ENCODE data around the gene RFPL1.

The RFPL1 gene

DNA sequence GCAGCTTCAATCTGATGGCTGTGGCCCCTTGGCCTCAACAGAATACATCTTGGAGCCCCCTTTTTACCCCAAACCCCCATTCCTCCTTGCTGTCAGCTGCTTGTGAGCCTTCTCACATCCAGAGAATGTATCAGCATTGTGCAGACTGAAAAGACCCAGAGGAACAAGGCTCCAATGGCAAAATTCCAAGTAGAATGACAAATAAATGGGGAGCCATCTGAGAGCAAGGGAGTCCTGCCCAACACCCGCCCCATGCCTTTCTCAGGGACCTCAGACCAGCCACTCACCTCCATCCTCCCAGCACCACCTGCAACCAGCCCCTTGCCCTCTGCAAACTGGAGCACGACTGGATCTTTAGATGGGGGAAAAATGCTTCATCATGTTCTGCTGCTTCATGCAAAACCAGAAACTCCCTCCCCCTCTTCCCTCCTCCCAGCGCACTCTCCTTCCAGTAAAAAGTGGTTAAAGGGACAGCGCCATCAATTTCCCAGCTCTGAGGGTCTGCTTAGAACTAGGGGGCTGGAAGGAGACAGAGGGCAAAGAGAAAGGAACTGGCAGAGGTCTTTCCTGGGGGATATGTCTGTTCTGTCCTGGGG, 39.4 kb downstream of the RFPL1 start:
- Mint-ChIP-seq H3K36me3 (peaks cover 0 to 6% of the 10 kb centered on the region in 2 donors), H3K9me3 (no peaks in the 10 kb centered on the region), H3K4me3 (no peak overlapping the region), H3K27ac (no peak overlapping the region), H3K4me1 (peaks cover 44 to 67% of the 10 kb centered on the region in 2 donors), H3K27me3 (peaks cover 61 to 91% of the 10 kb centered on the region in 2 donors)
- DNase-seq (no peak), ATAC-seq (replicated peaks) (no peak)

DNA sequence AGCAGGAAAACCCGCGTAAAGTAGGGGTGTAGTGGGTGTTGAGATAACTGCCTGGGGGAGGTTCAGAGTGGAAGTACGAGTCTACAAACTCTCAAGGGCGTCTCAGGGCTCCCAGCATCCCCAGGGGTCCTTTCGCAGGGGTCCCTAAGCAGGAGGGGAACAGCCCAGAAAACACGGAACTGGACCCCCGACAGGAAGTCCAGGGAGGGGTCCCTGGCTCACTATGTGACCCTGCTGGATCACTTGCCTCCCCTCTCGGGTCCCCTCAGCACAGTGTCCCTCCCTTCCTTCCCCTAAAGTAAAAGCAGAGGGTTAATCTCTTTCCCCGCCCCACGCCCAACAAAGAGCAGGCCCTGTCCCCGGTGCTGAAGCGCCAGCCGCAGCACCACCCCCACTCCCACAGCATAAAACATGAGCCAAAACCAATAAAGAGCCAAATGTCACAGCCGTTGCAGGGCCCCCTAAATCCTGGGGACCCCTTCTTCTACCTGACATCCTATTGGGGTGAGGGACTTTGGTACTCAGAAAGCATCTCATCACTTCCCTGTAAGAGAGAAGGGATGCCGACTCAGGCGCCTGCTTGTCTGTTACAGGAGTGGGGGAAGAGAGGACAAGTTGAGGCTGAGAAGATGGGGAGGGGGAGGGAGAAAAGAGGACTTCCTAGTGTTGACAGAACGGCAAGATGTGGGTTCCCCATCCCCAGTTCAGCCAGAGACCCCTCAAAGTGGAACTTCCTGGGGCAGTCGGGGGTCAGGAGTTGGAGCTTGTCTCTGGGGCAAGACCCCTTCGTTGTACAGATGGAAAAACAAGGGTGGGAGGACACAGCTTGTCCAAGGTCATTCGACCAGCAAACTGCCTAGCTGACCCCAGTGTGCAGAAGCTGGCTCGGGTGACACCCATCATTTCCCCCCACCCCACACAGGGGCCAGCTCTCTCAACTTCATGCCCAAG, 40.2 kb downstream of the RFPL1 start:
- Mint-ChIP-seq H3K27me3 (peaks cover 67 to 91% of the 10 kb centered on the region in 2 donors), H3K36me3 (peaks cover 0 to 6% of the 10 kb centered on the region in 2 donors), H3K27ac (no peak overlapping the region), H3K4me1 (peaks cover 44 to 60% of the 10 kb centered on the region in 2 donors), H3K9me3 (no peaks in the 10 kb centered on the region), H3K4me3 (peak overlapping the region in 1 of 2 donors; percentile 42)
- DNase-seq (no peak), ATAC-seq (replicated peaks) (no peak)

DNA sequence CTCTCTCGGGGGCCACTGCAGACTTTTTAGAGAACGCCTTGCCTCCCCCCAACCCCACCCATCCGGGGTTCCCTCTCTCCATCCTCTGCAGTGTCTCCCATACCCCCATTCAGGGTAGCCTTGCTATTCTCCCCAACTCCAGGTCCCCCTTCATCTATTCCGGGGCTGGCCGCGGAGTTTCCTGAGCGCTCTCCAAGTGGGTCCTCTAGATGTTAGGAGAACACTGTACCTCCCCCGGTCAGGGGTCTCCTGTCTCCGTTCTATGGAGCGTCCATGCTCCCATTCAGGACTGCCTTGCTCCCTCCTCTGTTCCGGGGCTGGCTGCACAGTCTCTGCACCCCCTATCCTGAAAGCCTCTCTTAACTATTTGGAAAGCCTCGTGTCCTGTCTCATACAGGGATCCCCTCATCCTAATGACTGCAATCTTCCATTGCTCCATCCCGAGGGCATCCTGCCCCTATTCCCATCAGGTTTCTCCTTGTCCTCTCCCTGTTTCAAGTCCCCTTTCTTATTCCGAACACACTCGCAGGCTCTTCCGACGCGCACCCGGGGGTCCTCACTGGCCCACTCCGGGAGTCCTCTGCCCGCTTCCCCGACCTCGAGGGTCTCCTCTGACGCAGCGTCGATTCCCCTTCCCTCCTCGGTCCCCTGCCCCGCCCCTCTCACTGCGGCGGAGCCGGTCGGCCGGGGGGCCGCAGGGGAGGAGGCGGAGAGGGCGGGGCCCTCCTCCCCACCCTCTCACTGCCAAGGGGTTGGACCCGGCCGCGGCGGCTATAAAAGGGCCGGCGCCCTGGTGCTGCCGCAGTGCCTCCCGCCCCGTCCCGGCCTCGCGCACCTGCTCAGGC, 41.3 kb downstream of the RFPL1 start, which contains the start of gene NEFH:
Gene NEFH, plus strand, starts transcription at position 802 of the 845 bp plus-strand sequence. CDS start 45 bp downstream, outside the sequence.
- Mint-ChIP-seq H3K27me3 (peaks cover 61 to 81% of the 10 kb centered on the region in 2 donors), H3K4me3 (peak within 1 kb of the TSS; percentile 29 to 76), H3K4me1 (peaks cover 44 to 60% of the 10 kb centered on the region in 2 donors), H3K27ac (peak within 1 kb of the TSS; percentile 52), H3K36me3 (peaks cover 0 to 6% of the 10 kb centered on the region in 2 donors), H3K9me3 (no peaks in the 10 kb centered on the region)
- ATAC-seq (replicated peaks): no peak
- DNase-seq: no peak

DNA sequence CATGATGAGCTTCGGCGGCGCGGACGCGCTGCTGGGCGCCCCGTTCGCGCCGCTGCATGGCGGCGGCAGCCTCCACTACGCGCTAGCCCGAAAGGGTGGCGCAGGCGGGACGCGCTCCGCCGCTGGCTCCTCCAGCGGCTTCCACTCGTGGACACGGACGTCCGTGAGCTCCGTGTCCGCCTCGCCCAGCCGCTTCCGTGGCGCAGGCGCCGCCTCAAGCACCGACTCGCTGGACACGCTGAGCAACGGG, 41.8 kb downstream of the RFPL1 start:
- Mint-ChIP-seq H3K27ac (no peak overlapping the region), H3K27me3 (peaks cover 64 to 80% of the 10 kb centered on the region in 2 donors), H3K36me3 (peaks cover 0 to 6% of the 10 kb centered on the region in 2 donors), H3K9me3 (no peaks in the 10 kb centered on the region), H3K4me1 (peaks cover 44 to 60% of the 10 kb centered on the region in 2 donors), H3K4me3 (peak overlapping the region in 1 of 2 donors; percentile 3)
- DNase-seq: no peak
- no peak for ATAC-seq (replicated peaks)

DNA sequence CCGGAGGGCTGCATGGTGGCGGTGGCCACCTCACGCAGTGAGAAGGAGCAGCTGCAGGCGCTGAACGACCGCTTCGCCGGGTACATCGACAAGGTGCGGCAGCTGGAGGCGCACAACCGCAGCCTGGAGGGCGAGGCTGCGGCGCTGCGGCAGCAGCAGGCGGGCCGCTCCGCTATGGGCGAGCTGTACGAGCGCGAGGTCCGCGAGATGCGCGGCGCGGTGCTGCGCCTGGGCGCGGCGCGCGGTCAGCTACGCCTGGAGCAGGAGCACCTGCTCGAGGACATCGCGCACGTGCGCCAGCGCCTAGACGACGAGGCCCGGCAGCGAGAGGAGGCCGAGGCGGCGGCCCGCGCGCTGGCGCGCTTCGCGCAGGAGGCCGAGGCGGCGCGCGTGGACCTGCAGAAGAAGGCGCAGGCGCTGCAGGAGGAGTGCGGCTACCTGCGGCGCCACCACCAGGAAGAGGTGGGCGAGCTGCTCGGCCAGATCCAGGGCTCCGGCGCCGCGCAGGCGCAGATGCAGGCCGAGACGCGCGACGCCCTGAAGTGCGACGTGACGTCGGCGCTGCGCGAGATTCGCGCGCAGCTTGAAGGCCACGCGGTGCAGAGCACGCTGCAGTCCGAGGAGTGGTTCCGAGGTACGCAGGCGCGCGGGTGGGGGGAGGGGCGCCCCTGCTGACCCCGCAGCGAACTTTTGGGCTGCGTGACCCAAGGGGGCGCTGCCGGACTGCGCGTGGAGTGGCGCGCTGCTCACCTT, 42.3 kb downstream of the RFPL1 start:
- Mint-ChIP-seq H3K9me3 (no peaks in the 10 kb centered on the region), H3K27ac (no peak overlapping the region), H3K36me3 (peaks cover 0 to 6% of the 10 kb centered on the region in 2 donors), H3K4me1 (peaks cover 39 to 55% of the 10 kb centered on the region in 2 donors), H3K27me3 (peaks cover 64 to 76% of the 10 kb centered on the region in 2 donors), H3K4me3 (peak overlapping the region; percentile 70 to 76)
- DNase-seq: no peak
- peak; percentile 39 to 44 for ATAC-seq (replicated peaks)

DNA sequence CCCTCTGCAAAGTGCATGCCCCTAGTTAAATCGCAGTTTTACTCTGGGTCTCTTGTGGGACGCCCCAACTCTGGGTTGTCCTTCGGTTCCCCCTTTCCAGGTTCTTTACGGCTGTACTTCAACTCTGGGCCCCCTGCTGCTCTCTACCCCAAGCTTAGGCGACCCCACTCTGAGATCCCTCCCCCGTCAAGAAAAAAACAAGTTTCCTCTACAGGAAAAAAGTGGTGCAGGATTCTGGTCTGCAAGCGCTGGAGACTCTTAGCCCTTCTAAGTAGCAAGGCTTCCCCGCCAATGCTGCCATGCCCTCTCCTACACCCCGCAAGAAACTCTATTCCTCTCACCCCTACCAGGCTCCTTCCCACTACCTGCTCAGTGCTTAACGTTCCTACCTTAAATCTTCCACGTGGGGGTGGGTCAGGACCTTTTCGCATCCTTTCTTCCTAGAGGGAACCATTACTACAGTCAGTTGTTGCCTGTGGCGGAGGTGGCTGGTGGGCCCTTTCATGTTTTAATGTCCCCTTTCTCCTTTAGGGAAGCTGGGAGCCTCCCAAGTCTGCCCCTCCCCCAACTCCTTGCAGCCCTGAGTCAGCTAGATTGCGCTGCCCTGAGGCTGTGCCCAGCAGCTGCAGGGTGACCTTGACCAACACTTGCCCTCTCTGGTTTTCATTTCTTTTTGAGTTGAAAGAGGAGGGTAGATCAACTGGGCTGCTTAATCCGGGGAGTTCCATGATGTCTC, 43.0 kb downstream of the RFPL1 start:
- Mint-ChIP-seq H3K4me1 (peaks cover 33 to 47% of the 10 kb centered on the region in 2 donors), H3K4me3 (peak overlapping the region; percentile 70 to 76), H3K27me3 (peaks cover 65 to 73% of the 10 kb centered on the region in 2 donors), H3K9me3 (no peaks in the 10 kb centered on the region), H3K27ac (peak overlapping the region; percentile 4), H3K36me3 (peaks cover 3 to 6% of the 10 kb centered on the region in 2 donors)
- DNase-seq (no peak), ATAC-seq (replicated peaks) (no peak)

DNA sequence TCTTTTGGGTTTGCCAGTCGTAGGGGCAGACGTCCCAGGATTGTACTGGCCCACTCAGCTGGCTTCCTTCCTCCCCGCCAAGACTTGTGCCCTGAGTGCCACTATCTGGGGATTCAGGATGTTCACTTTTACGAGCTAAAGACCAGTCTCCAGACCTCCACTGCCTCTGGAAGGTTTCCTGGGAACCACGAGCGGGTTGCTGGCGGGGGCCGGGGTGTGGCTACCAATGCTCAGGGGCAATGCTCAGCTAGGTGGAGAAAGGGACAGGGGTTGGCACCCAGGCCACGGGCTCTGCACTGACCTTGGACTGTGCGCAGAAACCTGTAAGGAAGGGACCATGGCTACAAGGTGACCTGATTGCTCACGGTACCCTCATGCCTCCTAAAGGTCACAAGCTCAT, 43.9 kb downstream of the RFPL1 start:
- no peaks in the 10 kb centered on the region for H3K9me3 Mint-ChIP-seq

DNA sequence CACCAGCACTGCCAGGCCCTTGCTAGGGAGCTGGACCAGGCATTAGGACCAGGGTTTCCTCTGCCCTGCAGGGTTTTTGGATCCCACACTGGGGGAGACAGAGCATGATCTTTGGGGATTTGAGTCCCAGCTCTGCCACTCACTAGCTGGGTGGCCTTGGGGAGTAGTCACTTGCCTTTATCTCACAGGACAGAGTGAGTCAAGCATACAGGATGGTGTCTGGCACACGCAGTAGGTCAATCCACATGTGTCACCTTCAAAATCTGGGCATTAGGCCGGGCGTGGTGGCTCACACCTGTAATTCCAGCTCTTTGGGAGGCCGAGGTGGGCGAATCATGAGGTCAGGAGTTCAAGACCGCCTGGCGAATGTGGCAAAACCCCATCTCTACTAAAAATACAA, 44.3 kb downstream of the RFPL1 start:
- Mint-ChIP-seq H3K4me1 (peaks cover 30 to 50% of the 10 kb centered on the region in 2 donors), H3K4me3 (no peak overlapping the region), H3K9me3 (no peaks in the 10 kb centered on the region), H3K27me3 (peaks cover 59 to 63% of the 10 kb centered on the region in 2 donors), H3K36me3 (peaks cover 3 to 6% of the 10 kb centered on the region in 2 donors), H3K27ac (no peak overlapping the region)
- ATAC-seq (replicated peaks): no peak
- DNase-seq: no peak

More for the DNA sequence above, 43.9 kb downstream of the RFPL1 start:
- peaks cover 61 to 68% of the 10 kb centered on the region in 2 donors for H3K27me3 Mint-ChIP-seq
- H3K27ac Mint-ChIP-seq: no peak overlapping the region
- peaks cover 3 to 6% of the 10 kb centered on the region in 2 donors for H3K36me3 Mint-ChIP-seq
- H3K4me3 Mint-ChIP-seq: no peak overlapping the region
- no peak for DNase-seq
- peaks cover 26 to 47% of the 10 kb centered on the region in 2 donors for H3K4me1 Mint-ChIP-seq
- no peak for ATAC-seq (replicated peaks)

DNA sequence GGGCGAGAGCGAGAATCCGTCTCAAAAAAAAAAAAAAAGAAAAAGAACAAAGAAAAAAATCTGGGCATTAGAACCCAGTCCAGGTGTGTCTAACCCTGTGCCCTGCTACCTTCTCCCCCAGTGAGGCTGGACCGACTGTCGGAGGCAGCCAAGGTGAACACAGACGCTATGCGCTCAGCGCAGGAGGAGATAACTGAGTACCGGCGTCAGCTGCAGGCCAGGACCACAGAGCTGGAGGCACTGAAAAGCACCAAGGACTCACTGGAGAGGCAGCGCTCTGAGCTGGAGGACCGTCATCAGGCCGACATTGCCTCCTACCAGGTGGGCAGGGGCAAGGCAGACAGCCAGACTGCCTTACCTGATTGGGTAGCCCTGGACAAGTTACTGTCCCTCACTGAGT, 44.9 kb downstream of the RFPL1 start:
- Mint-ChIP-seq H3K4me1 (peaks cover 27 to 51% of the 10 kb centered on the region in 2 donors), H3K27ac (no peak overlapping the region), H3K27me3 (peaks cover 54 to 58% of the 10 kb centered on the region in 2 donors), H3K9me3 (no peaks in the 10 kb centered on the region), H3K4me3 (no peak overlapping the region), H3K36me3 (peaks cover 3 to 6% of the 10 kb centered on the region in 2 donors)
- ATAC-seq (replicated peaks): no peak
- no peak for DNase-seq

DNA sequence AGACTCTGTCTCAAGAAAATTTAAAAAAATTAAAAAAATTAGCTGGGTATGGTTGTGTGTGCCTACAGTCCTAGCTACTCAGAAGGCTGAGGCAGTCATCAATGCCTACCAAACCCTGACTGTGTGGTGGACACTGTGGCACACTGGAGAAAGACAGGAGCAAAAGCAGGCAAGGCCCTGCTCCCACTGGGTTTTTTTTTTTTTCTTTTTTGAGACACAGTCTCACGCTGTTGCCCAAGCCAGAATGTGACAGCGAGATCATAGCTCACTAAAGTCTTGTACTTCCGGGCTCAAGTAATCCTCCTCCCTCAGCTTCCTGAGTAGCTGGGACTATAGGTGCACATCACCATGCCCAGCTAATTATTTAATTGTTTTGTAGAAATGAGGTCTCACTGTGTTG, 46.3 kb downstream of the RFPL1 start:
- DNase-seq (no peak), ATAC-seq (replicated peaks) (no peak)
- H3K27me3 Mint-ChIP-seq: peaks cover 40 to 44% of the 10 kb centered on the region in 2 donors

DNA sequence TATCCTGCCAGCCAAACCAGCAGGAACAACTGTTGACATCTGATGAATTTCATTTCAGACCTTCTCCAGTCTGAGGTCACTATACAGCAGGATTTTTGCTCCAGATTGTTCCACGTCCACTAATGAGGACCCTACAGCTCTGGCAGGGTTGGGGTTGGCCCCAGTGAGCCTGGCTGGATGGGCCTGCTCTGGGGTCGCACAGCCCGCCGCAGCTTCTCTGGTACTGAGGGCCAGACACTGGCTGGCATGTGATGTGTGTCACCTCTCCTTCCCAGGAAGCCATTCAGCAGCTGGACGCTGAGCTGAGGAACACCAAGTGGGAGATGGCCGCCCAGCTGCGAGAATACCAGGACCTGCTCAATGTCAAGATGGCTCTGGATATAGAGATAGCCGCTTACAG, 47.1 kb downstream of the RFPL1 start:
- H3K36me3 Mint-ChIP-seq: peaks cover 3 to 6% of the 10 kb centered on the region in 2 donors
- no peaks in the 10 kb centered on the region for H3K9me3 Mint-ChIP-seq
- no peak overlapping the region for H3K27ac Mint-ChIP-seq
- no peak for ATAC-seq (replicated peaks)
- no peak overlapping the region for H3K4me3 Mint-ChIP-seq
- peaks cover 32 to 53% of the 10 kb centered on the region in 2 donors for H3K4me1 Mint-ChIP-seq
- no peak for DNase-seq
- H3K27me3 Mint-ChIP-seq: peaks cover 37 to 38% of the 10 kb centered on the region in 2 donors

More for the DNA sequence above, 46.3 kb downstream of the RFPL1 start:
- H3K9me3 Mint-ChIP-seq: no peaks in the 10 kb centered on the region
- peaks cover 3 to 6% of the 10 kb centered on the region in 2 donors for H3K36me3 Mint-ChIP-seq
- H3K27ac Mint-ChIP-seq: no peak overlapping the region
- peaks cover 27 to 49% of the 10 kb centered on the region in 2 donors for H3K4me1 Mint-ChIP-seq
- no peak overlapping the region for H3K4me3 Mint-ChIP-seq

DNA sequence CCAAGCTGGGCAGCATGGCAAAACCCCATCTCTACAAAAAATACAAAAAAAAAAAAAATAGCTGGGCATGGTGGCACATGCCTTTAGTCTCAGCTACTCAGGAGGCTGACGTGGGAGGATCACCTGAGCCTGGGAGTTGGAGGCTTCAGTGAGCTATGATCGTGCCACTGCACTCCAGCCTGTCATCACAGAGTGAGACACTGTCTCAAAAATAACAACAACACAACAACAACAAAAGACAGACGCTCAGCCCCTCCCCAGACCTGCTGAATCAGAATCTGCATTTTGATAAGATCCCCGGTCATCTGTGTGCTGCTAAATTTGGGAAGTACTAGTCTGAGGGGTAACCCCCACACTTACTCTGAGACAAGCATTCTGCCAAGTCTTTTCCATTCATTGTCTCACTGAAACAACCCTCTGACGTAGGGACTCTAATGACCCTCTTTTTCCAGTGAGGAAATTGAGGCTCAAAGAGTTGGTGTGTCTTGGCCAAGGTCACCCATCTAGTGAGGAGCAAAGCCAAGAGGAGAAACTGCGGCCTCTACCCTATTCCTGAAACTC, 49.1 kb downstream of the RFPL1 start:
- Mint-ChIP-seq H3K4me3 (peak overlapping the region; percentile 8 to 12), H3K27me3 (peaks cover 18 to 22% of the 10 kb centered on the region in 2 donors), H3K9me3 (no peaks in the 10 kb centered on the region), H3K27ac (peak overlapping the region; percentile 78), H3K36me3 (peaks cover 0 to 3% of the 10 kb centered on the region in 2 donors), H3K4me1 (peaks cover 30 to 45% of the 10 kb centered on the region in 2 donors)
- no peak for DNase-seq
- ATAC-seq (replicated peaks): peak; percentile 74 to 78
